Glomerular visceral epithelial cell (primary cell): Measurements from ENCODE around the gene GPR155.

Experiments
- DNase-seq: peaks from one replicate; pipeline ENCODE4 v3.0.0-alpha.2; 2016; ENCODE audit errors: extremely low spot score

The GPR155 gene, protein sequence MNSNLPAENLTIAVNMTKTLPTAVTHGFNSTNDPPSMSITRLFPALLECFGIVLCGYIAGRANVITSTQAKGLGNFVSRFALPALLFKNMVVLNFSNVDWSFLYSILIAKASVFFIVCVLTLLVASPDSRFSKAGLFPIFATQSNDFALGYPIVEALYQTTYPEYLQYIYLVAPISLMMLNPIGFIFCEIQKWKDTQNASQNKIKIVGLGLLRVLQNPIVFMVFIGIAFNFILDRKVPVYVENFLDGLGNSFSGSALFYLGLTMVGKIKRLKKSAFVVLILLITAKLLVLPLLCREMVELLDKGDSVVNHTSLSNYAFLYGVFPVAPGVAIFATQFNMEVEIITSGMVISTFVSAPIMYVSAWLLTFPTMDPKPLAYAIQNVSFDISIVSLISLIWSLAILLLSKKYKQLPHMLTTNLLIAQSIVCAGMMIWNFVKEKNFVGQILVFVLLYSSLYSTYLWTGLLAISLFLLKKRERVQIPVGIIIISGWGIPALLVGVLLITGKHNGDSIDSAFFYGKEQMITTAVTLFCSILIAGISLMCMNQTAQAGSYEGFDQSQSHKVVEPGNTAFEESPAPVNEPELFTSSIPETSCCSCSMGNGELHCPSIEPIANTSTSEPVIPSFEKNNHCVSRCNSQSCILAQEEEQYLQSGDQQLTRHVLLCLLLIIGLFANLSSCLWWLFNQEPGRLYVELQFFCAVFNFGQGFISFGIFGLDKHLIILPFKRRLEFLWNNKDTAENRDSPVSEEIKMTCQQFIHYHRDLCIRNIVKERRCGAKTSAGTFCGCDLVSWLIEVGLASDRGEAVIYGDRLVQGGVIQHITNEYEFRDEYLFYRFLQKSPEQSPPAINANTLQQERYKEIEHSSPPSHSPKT

GRCh38 chr2:174486563-174487107, at the start of gene GPR155:
Gene GPR155, minus strand, starts transcription at chr2:174487029. Its CDS starts 5,073 bp downstream, at chr2:174481956.
- peak; percentile 58 for DNase-seq

GRCh38 chr2:174535757-174536703, 49.2 kb upstream of the GPR155 start:
- DNase-seq: no peak

DNA sequence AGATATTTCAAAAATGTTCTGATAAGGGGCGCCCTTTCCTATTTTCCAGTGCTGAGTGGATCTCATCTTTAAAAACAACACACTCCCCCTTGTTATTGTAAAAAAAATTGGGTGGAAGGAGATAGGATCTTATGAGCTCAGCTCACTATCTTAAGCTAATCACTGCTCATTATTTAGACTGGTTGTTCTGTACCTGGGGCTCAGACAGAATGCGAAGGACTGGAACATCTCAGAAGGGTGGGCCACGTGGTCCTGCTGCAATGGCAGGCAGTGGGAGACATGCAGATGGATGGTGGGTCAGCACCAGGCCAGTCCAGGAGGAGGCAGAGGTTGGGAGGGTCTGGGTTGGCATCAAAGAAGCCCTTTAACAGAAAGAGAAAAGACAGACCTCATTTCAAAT, 48.3 kb upstream of the GPR155 start:
- no peak for DNase-seq

GRCh38 chr2:174529916-174530315, 43.1 kb upstream of the GPR155 start:
- DNase-seq: no peak

- DNase-seq: no peak
These were observed 41.1 kb upstream of the GPR155 start for GRCh38 chr2:174527959-174528358.

DNA sequence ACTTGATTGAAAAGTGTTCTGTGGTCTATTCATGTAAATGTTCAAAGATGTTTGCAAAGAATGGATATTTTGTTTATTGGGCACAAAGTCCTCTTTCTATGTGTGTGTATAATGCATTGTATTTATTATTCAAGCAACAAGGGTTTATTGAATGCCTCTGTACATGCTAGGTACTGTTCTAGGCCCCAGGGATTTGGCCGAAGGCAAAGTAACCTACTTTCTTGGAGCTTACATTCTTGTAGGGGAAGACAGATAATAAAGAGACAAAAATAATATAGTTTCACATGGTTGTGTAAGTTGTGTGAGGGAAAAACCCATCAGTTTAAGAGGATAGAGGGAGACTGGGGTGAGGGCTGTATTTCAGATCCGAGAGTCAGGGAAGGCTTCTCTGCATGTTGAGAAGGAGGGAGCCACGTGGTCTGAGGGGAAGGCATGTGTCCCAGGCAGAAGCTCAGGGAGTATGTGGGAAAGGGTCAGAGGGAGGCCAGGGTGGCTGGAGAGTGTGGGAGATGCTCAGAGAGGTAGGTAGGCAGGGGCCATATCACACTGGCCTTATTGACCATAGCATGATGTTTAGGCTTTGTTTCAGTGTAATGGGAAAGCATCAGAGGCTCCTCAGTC, 40.4 kb upstream of the GPR155 start:
- no peak for DNase-seq

GRCh38 chr2:174524527-174524926, 37.7 kb upstream of the GPR155 start:
- DNase-seq: no peak

- DNase-seq: no peak
These were observed 35.7 kb upstream of the GPR155 start for GRCh38 chr2:174522553-174522952.

DNA sequence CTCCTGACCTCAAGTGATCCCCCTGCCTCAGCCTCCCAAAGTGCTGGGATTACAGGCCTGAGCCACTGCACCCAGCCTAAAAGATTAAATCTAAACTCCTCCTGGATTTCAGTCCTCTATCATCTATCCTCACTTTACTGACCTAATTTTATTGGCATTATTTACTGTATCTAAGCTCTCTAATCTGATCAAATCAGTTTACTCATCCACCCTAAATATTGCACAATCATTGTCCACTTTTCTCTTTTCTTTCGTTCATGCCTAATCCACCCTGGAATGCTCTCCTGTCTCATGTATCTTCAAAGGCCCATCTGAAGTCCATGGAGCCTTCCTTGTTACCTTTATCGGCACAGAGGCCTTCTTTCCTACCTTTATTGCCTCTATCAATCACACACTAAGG, 31.6 kb upstream of the GPR155 start:
- DNase-seq: no peak

- DNase-seq: no peak
These were observed 29.9 kb upstream of the GPR155 start for GRCh38 chr2:174516501-174517378.

- DNase-seq: no peak
These were observed 25.5 kb upstream of the GPR155 start for GRCh38 chr2:174512345-174512744.

DNA sequence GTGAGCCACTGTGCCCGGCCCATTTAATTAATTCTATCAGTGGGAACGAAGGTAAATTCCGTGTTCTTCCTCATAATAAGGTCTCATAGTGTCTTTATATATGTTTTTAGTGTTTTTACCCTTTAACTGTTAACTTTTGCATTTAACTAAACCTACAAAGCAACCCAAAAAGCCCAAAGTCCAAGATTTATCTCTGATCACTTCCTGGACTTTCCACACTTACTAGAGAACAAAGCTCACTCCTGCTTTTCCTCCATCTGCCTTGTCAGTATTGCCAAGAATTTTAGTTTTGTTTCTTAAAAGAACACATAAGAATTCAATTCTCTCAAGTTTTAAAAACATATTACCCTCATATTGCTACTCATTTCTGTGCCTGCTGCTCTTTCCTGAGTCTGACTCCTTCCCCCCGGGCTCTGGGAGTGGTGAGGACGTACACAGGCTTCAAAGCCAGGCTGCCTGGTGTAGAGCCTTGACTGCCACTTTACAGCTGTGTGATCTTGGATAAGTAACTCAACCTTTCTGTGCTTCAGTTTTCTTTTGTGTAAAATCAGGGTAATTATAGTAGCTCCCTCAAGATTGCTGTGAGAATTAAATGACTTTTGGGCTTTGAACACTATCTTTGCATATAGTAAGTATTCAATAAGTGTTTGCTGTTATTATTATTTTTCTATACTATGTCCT, 24.9 kb upstream of the GPR155 start:
- DNase-seq: no peak

GRCh38 chr2:174510583-174511189, 23.9 kb upstream of the GPR155 start:
- DNase-seq: peak; percentile 15

DNA sequence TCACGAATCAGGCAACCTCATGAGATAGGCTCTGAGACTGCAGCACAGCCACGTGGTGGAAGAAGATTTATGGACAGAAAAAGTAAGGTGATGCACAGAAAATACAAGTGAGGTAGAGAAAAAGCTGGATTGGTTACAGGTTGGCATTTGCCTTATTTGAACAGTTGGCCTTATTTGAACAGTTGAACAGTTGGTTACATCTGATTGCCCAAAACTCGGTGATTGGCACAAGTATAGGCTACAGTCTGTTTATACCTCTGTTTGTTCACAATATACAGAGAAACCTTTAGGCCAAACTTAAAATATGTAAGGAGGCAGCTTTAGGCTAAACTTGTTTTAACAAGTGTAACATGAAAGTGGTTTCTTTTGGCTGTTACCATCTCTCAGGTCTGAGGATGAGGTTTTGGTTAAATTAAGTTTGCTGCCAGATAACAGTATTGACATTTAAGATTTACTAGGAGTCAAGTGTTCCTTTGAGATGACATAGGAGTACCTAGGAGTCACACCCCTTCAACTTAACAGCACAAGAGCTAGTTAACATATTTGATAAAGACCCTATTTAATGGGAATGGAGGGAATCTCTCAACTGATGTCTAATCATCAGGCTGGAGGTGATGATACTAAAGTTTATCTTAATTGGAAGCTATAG, 16.5 kb upstream of the GPR155 start:
- no peak for DNase-seq

DNA sequence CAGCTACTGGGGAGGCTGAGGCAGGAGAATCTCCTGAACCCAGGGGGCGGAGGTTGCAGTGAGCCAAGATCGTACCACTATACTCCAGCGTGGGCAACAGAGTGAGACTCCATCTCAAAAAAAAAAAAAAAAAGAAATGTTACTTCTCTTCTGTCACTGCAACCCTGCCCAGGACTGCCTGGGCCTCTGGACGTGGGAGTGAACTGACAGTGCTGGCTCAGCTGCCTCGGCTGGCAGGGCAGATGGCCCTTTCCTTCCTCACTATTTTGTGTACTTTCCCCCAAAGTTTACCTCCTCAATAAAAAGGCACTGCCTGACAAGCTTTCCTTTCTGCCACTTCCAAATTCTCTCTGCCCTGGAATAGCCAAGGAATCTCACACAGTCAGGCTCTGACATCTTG, 12.5 kb upstream of the GPR155 start:
- DNase-seq: no peak

- no peak for DNase-seq
These were observed 8.7 kb upstream of the GPR155 start for GRCh38 chr2:174495365-174496012.

DNA sequence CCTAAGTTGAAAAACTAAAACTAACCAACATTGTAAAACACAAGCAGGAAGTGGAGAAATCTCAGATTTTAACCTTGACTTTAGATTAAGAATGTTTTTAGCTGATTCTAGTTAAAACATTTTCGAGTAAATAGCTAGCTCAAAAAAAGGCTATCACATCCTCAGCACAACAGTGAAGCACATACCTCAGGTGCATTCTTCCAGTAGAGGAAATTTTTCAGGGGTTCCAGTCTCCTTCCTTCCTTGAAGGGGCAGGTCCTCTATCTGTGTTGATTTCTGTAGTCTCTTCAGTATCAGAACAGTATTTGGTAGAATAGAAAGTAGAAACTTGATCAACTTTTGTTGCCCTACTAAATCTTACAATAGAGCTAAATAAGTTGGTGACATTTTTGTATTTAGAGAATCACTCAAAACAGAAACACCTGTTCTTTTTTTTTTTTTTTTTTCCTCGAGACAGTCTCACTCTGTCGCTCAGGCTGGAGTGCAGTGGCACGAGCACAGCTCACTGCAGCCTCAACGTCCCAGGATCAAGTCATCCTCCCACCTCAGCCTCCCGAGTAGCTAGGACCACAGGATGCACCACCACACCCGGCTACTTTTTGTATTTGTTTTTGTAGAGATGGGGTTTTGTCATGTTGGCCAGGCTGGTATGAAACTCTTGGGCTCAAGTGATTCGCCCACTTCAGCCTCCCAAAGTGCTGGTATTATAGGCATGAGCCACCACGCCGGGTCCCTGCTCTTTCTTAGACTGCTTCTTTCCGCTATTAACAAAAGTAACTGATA, 6.9 kb upstream of the GPR155 start:
- no peak for DNase-seq
